A549 treated with ZK216348 at 1 μM for 4 hours (cell line): Measurements from ENCODE around the gene SCARB2. TPM values are rescaled to one million over a fixed set of nuclear protein-coding genes. Genes with fewer than 3 reads are reported as not detected.

Source experiments
- total RNA-seq: library from RNA; stranded (reverse); fragments of 200-300 nt; extraction: Qiagen RNA extraction; gene quantifications from 5 replicates; pipeline ENCODE4 v1.2.3, GENCODE V29; 2022; ENCODE audit warnings: low read depth

The SCARB2 gene
- total RNA-seq, result 42.4 to 57.7 TPM (median 51.6 TPM) in 5 replicates

GRCh38 chr4:76213415-76214176, at the start of gene SCARB2:
SCARB2 (minus strand) TSS chr4:76213824; CDS start chr4:76213543, 281 bp downstream.

GRCh38 chr4:76251441-76252270, 38.0 kb upstream of the SCARB2 start, which contains the start of gene FAM47E:
FAM47E (plus strand) TSS chr4:76251721; CDS start chr4:76251747, 26 bp downstream.

GRCh38 chr4:76148142-76148865, 65.3 kb downstream of the SCARB2 start, which contains the start of gene NUP54:
NUP54 (minus strand) TSS chr4:76148397; CDS start chr4:76148374, 23 bp downstream.

Other genes starting within 250 kb of the SCARB2 start
- 13.5 to 21.4 TPM (median 14.5 TPM) in 5 replicates for gene SDAD1, start 222.9 kb downstream of the SCARB2 start, total RNA-seq
- gene CXCL9, start 206.3 kb downstream of the SCARB2 start, total RNA-seq, result not detected in 5 replicates
- 0.12 to 0.18 TPM in 2 of 5 replicates, not detected in the others for gene CXCL10, start 190.3 kb downstream of the SCARB2 start, total RNA-seq
- gene CXCL11, start 177.8 kb downstream of the SCARB2 start, total RNA-seq, result not detected in 5 replicates
- gene ART3, start 139.1 kb downstream of the SCARB2 start, total RNA-seq, result not detected in 5 replicates
- gene NUP54, start 65.4 kb downstream of the SCARB2 start, total RNA-seq, result 24.4 to 45.4 TPM (median 26.7 TPM) in 5 replicates
- 0.15 to 0.34 TPM in 2 of 5 replicates, not detected in the others for gene FAM47E, start 37.9 kb upstream of the SCARB2 start, total RNA-seq
- 8.7 to 10.5 TPM (median 9.9 TPM) in 5 replicates for gene STBD1, start 92.9 kb upstream of the SCARB2 start, total RNA-seq
- gene CCDC158, start 207.3 kb upstream of the SCARB2 start, total RNA-seq, result not detected in 5 replicates
- 6.8 to 13.9 TPM (median 11.1 TPM) in 5 replicates for gene SHROOM3, start 221.4 kb upstream of the SCARB2 start, total RNA-seq